Measurements from ENCODE around the gene TM4SF4.

Gene TM4SF4

GRCh38 chr3:149552700-149553099, 78.2 kb downstream of the TM4SF4 start:
- no peak for DNase-seq (ENCODE audit: low read depth)

Measured in HS-5 (cell line).